ENCODE results near the gene ZC3H13.

DNA sequence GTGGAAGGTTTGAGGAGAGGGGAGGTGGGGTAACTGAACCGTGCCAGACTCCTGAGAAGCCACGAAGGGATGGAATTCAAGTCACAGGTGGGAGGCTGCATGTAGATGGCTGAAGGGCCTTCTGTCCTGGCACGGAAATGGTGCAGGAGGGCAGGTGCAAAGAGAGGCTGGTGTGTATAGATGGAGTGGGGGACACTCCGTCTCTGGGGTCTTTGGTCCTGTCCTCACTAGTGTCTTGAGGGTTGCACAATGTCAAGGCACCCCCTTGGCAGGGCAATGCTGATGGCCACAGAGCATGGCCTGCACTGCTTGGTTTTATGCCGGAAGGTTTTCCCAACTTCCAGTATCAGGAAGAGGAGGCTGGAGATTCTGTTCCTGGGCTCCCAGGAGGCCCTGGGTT, 118.3 kb downstream of the ZC3H13 start:
- TF ChIP-seq, protein P1, sequence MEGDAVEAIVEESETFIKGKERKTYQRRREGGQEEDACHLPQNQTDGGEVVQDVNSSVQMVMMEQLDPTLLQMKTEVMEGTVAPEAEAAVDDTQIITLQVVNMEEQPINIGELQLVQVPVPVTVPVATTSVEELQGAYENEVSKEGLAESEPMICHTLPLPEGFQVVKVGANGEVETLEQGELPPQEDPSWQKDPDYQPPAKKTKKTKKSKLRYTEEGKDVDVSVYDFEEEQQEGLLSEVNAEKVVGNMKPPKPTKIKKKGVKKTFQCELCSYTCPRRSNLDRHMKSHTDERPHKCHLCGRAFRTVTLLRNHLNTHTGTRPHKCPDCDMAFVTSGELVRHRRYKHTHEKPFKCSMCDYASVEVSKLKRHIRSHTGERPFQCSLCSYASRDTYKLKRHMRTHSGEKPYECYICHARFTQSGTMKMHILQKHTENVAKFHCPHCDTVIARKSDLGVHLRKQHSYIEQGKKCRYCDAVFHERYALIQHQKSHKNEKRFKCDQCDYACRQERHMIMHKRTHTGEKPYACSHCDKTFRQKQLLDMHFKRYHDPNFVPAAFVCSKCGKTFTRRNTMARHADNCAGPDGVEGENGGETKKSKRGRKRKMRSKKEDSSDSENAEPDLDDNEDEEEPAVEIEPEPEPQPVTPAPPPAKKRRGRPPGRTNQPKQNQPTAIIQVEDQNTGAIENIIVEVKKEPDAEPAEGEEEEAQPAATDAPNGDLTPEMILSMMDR (IDR thresholded peaks at IDR 0.05), result no peak
- no peak for TF ChIP-seq POLR2A (IDR thresholded peaks at IDR 0.05)

Data from thyroid gland (tissue), 4 donors.